IMR-90 (cell line): ENCODE measurements around the gene LUC7L. TPM values are rescaled to one million over a fixed set of nuclear protein-coding genes. Genes with fewer than 3 reads are reported as not detected.

Experiments
- ATAC-seq: fragments of 200-7000 bp; cut with Tn5 transposase; 2 replicates; pipeline ENCODE4 v1.9.1; 2020; ENCODE audit warnings: low read depth, mild to moderate bottlenecking, moderate library complexity
- BruUV-seq: library from RNA; stranded (reverse); fragments of 400-500 nt; replicated peaks from 2 replicates; lab custom pipeline; 2021; lab: Mats Ljungman, UMichigan
- CTCF ChIA-PET: fragments of 300-600 bp; formaldehyde crosslinking; extraction: SDS; loops from one replicate; lab custom pipeline; 2021; ENCODE audit warnings: antibody characterized with exemption; lab: Yijun Ruan, JAX
- POLR2A ChIA-PET: fragments of 300-600 bp; sonication (Branson Sonifier 250); formaldehyde crosslinking; loops from one replicate; lab custom pipeline; 2022; ENCODE audit warnings: antibody characterized with exemption; ENCODE audit not compliant: unreplicated experiment; lab: Charles Lee
- DNase-seq: peaks from one replicate; pipeline ENCODE4 v3.0.0; 2013
- H2AFZ ChIP-seq: replicated peaks from 2 replicates; pipeline ENCODE3; 2013; ENCODE audit warnings: low read length, mild to moderate bottlenecking; ENCODE audit not compliant: poor library complexity
- H2AK5ac ChIP-seq: 2 replicates; pipeline ENCODE4 v1.6.1; 2013; ENCODE audit warnings: low read depth, low read length, inconsistent platforms
- H2AK9ac ChIP-seq: replicated peaks from 2 replicates; pipeline ENCODE3; 2013; ENCODE audit warnings: mild to moderate bottlenecking, low read depth, low read length, moderate library complexity; ENCODE audit not compliant: poor library complexity
- H2BK120ac ChIP-seq: 2 replicates; pipeline ENCODE4 v1.6.1; 2013; ENCODE audit warnings: low read depth, low read length, inconsistent platforms
- H2BK15ac ChIP-seq: 3 replicates; pipeline ENCODE4 v1.6.1; 2013; ENCODE audit warnings: low read depth, low read length, inconsistent platforms
- H2BK20ac ChIP-seq: 2 replicates; pipeline ENCODE4 v1.6.1; 2013; ENCODE audit warnings: low read depth, mild to moderate bottlenecking, inconsistent platforms, low read length, moderate library complexity
- H2BK5ac ChIP-seq: 2 replicates; pipeline ENCODE4 v1.6.1; 2013; ENCODE audit warnings: mild to moderate bottlenecking, low read depth, low read length, inconsistent platforms; ENCODE audit not compliant: poor library complexity, severe bottlenecking
- H3K14ac ChIP-seq: replicated peaks from 2 replicates; pipeline ENCODE4 v1.6.1; 2013; ENCODE audit warnings: low read depth, low read length, inconsistent platforms
- H3K18ac ChIP-seq: 2 replicates; pipeline ENCODE4 v1.6.1; 2013; ENCODE audit warnings: low read depth, low read length, control low read depth
- H3K23ac ChIP-seq: 2 replicates; pipeline ENCODE4 v1.6.1; 2013; ENCODE audit warnings: low read depth, low read length, inconsistent platforms
- H3K27ac ChIP-seq: 2 replicates; pipeline ENCODE4 v1.5.1; 2013; ENCODE audit warnings: mild to moderate bottlenecking, control low read depth, low read length; ENCODE audit not compliant: insufficient read depth
- H3K27me3 ChIP-seq: 2 replicates; pipeline ENCODE4 v1.6.1; 2013; ENCODE audit warnings: low read length; ENCODE audit not compliant: control insufficient read depth, insufficient read depth
- H3K36me3 ChIP-seq: 2 replicates; pipeline ENCODE4 v1.6.1; 2013; ENCODE audit warnings: low read length, mixed read lengths; ENCODE audit not compliant: control insufficient read depth, insufficient read depth
- H3K4ac ChIP-seq: 2 replicates; pipeline ENCODE4 v1.6.1; 2013; ENCODE audit warnings: low read depth, low read length, inconsistent platforms
- H3K4me1 ChIP-seq: 2 replicates; pipeline ENCODE4 v1.6.1; 2013; ENCODE audit warnings: low read length, mixed read lengths; ENCODE audit not compliant: control insufficient read depth, insufficient read depth
- H3K4me2 ChIP-seq: 2 replicates; pipeline ENCODE4 v1.6.1; 2013; ENCODE audit warnings: low read depth, mild to moderate bottlenecking, control low read depth, low read length, moderate library complexity
- H3K4me3 ChIP-seq: 2 replicates; pipeline ENCODE4 v1.5.1; 2013; ENCODE audit warnings: low read depth, mild to moderate bottlenecking, control low read depth, low read length, moderate library complexity; ENCODE audit not compliant: insufficient read depth
- H3K56ac ChIP-seq: 2 replicates; pipeline ENCODE4 v1.6.1; 2013; ENCODE audit warnings: low read length, inconsistent platforms; ENCODE audit not compliant: insufficient read depth; ENCODE audit errors: extremely low read depth
- H3K79me1 ChIP-seq, 2 experiments: 2 replicates each; pipeline ENCODE4 v1.6.1; 2013; ENCODE audit warnings: low read length in 2 of 2, inconsistent platforms in 1 of 2, low read depth in 1 of 2
- H3K9ac ChIP-seq: 2 replicates; pipeline ENCODE4 v1.6.1; 2013; ENCODE audit warnings: low read depth, low read length, control low read depth
- H3K9me1 ChIP-seq: 2 replicates; pipeline ENCODE4 v1.6.1; 2013; ENCODE audit warnings: low read length, inconsistent platforms; ENCODE audit not compliant: insufficient read depth
- H3K9me3 ChIP-seq: 2 replicates; pipeline ENCODE4 v1.6.1; 2013; ENCODE audit warnings: low read length; ENCODE audit not compliant: control insufficient read depth, insufficient read depth
- H4K20me1 ChIP-seq: 2 replicates; pipeline ENCODE4 v1.6.1; 2013; ENCODE audit warnings: low read length, inconsistent platforms; ENCODE audit not compliant: insufficient read depth
- H4K5ac ChIP-seq: 2 replicates; pipeline ENCODE4 v1.6.1; 2013; ENCODE audit warnings: mild to moderate bottlenecking, low read depth, low read length, control low read depth
- H4K8ac ChIP-seq, 2 experiments: 2 replicates each; pipeline ENCODE4 v1.6.1; 2013; ENCODE audit warnings: low read depth in 2 of 2, low read length in 2 of 2, control low read depth in 1 of 2, inconsistent platforms in 1 of 2
- H4K91ac ChIP-seq: 2 replicates; pipeline ENCODE4 v1.6.1; 2013; ENCODE audit warnings: low read depth, low read length, inconsistent platforms; ENCODE audit not compliant: insufficient read depth
- RFX5 ChIP-seq: IDR thresholded peaks from 2 replicates; pipeline ENCODE4 v1.8.0; 2012; ENCODE audit warnings: low read depth, mild to moderate bottlenecking, low read length, moderate library complexity
- SMC3 ChIP-seq: fragments of 150-350 bp; IDR thresholded peaks from 2 replicates; pipeline ENCODE4 v1.6.1; 2016; ENCODE audit warnings: low read depth, mild to moderate bottlenecking, antibody characterized with exemption, low read length, moderate library complexity
- WGBS, 2 experiments: methylation state at CpG; one replicate each; pipeline versions ENCODE4 v1.1.5 to v1.1.7; 2013; ENCODE audit warnings: missing lambda C conversion rate in 2 of 2; ENCODE audit not compliant: insufficient read length in 1 of 2; ENCODE audit errors: extremely low coverage in 2 of 2; 5-methylcytosine and 5-hydroxymethylcytosine counted together
- dilution Hi-C: fragments of 300-500 bp; cut with HindIII; formaldehyde crosslinking; loops from one replicate; pipeline ENCODE4 v1.14.3; 2018; ENCODE audit warnings: low sequenced_read_pairs; ENCODE audit not compliant: unreplicated experiment
- in situ Hi-C: fragments of 300-500 bp; cut with MboI; formaldehyde crosslinking; loops from 3 replicates; pipeline ENCODE4 v1.14.3; 2019; ENCODE audit warnings: low sequenced_read_pairs, inconsistent platforms, mixed read lengths
- intact Hi-C: fragments of 100-400 bp; cut with micrococcal nuclease; formaldehyde crosslinking; loops from 2 replicates; pipeline ENCODE4 v1.10.0; 2022
- polyA plus RNA-seq, 3 experiments: library from polyadenylated mRNA; depleted of rRNA; stranded (reverse); fragments of >200 nt; gene quantifications; 2 replicates each; pipeline ENCODE4 v1.2.3, GENCODE V29; 2012; ENCODE audit warnings: low replicate concordance in 1 of 3
- total RNA-seq: library from RNA; depleted of rRNA; stranded (reverse); fragments of >200 nt; gene quantifications from 2 replicates; pipeline ENCODE4 v1.2.3, GENCODE V29; 2012

Gene LUC7L
- total and polyA plus RNA-seq, 2 of the 4 experiments (the other 2 are of a cell fraction), result 21.5 to 55.6 TPM

GRCh38 chr16:183005-183404, 46.2 kb downstream of the LUC7L start:
- Histone ChIP-seq H4K20me1 (peaks cover 18% of the 10 kb centered on the region), H3K9me1 (no peaks in the 10 kb centered on the region), H3K4ac (no peak overlapping the region), H3K4me3 (no peak overlapping the region), H4K8ac (no peak overlapping the region), H3K36me3 (peaks cover 16% of the 10 kb centered on the region), H2BK120ac (no peak overlapping the region), H3K4me1 (peaks cover 5% of the 10 kb centered on the region; the same call in 1 of the 2 replicates), H4K5ac (no peak overlapping the region), H2BK15ac (no peak overlapping the region), H2AK9ac (no peak overlapping the region), H4K91ac (no peak overlapping the region), H2BK20ac (no peak overlapping the region), H3K56ac (no peak overlapping the region), H2AFZ (no peak overlapping the region), H3K18ac (no peak overlapping the region), H3K4me2 (no peak overlapping the region), H3K9me3 (no peaks in the 10 kb centered on the region), H3K79me1 (0 out of 4 replicates have a peak, but pooled peaks cover 0 to 8% of the 10 kb centered on the region in 2 experiments), H3K9ac (no peak overlapping the region), H2AK5ac (no peak overlapping the region), H3K23ac (no peak overlapping the region), H3K14ac (no peak overlapping the region), H3K27me3 (peaks cover 16% of the 10 kb centered on the region), H3K27ac (no peak overlapping the region), H2BK5ac (no peak overlapping the region)
- in situ Hi-C loops, result loop anchor here (5.0 kb wide), 1 partner anchor 76 kb away; no protein-coding TSS in a partner anchor
- CTCF ChIA-PET, result no interaction called here
- intact Hi-C loops, result loop anchor here (5.0 kb wide), 1 partner anchor 46 kb away; the partner anchor contains the start of gene NPRL3
- dilution Hi-C loops, result no loop called here
- 83% methylated on average over 3 of the region's 7 CpGs; no CpG with 5 or more reads in 1 of the 2 experiments for WGBS, 2 experiments
- TF ChIP-seq RFX5 (no peak), SMC3 (no peak)
- POLR2A ChIA-PET, result no interaction called here
- ATAC-seq, result no peak
- BruUV-seq, result no TSS peak
- no peak for DNase-seq
